Right kidney (tissue), 1 donor: ENCODE results near the gene DOCK2.
"Not testable (repeated sequence)": the region's sequence is repeated elsewhere in the genome, so short reads cannot be mapped to it uniquely, and the experiment has no call there.

Experiments
- DNase-seq: peaks from one replicate; pipeline ENCODE4 v3.0.0-alpha.2; 2016

DOCK2 gene

DNA sequence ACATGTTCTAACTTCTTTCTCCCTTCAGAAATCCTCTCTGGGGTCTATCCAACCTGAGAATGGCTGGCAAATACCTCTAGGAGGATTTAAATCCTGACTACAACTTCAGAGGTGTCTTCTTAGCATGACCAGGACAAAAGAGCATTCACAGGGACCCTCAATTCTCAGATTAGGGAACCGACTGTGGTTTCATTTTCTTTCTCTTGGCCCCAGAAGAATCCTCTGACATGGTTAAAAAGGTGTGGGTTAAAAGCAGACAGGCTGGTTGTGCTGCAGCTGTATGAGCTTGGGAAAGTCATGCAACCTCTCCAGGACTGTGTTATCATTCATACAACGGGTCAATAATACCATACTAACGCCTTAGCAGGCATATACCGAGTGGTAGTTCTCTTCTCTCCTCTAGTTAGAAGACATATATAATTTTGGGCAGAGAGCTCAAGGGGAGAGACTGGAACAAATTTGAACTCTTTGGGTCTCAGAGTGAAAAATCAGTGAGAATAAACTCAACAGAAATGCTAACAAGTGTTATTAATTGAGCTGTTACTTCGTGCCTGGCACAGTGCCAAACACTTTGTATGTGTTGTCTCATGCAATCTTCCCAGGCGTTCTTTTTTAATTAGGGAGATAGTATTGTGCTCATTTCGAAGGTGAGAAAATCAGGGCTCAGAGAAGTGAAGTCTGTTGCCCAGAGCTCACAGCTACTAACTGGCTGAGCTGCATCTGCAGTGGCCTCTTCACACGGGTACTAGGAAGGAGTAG lies 308.0 kb downstream of the DOCK2 start:
- DNase-seq, result peak; percentile 18

DNA sequence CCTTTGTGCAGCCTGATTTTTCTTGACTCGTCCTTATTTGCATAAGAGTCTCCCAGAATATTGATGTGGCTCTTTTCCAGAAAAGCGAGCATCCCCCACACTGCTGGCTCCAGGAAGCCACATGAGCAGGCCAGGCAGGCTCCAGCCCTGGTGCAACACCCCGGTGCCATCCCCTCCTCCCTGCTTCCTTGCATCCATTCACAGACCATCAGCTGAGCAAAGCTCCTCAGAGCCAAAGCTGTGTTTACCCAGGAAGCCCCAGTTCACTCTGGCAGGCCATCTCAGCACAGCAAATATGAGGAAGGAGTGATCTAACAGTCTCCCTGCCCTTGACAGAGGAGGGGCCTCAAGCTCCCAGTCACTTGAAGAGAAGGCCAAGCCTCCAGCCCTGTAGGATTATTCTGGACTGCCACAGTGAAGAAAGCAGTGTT lies 308.8 kb downstream of the DOCK2 start:
- DNase-seq, result peak; percentile 41

DNA sequence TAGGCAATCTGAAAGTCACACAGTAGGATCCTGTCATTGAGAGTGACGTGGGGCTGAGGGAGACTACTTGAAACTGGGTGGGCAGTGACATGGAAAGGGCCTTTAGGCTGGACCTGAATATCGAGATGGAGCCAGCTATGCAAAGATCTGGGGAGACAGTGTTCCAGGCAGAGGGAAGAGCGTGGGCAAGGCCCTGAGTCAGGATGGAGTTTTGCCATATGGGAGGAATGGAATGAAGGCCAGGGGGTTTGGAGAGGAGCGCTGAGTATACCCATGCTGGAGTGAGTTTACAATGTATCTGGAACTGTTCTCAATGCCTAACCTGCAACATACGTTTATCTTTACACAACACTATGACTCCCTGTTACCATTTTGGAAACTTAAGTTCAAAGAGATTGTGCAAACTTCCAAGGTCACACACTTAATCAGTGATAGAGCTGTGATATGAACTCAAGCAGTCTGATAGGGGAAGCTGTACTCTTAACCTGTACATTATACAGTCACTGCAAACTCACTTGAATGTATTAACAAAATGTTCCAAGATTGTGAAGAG lies 309.7 kb downstream of the DOCK2 start:
- no peak for DNase-seq

GRCh38 chr5:169950333-169950732 lies 313.3 kb downstream of the DOCK2 start:
- DNase-seq, result no peak

GRCh38 chr5:169953196-169953595 lies 316.1 kb downstream of the DOCK2 start:
- DNase-seq, result not testable (repeated sequence)

DNA sequence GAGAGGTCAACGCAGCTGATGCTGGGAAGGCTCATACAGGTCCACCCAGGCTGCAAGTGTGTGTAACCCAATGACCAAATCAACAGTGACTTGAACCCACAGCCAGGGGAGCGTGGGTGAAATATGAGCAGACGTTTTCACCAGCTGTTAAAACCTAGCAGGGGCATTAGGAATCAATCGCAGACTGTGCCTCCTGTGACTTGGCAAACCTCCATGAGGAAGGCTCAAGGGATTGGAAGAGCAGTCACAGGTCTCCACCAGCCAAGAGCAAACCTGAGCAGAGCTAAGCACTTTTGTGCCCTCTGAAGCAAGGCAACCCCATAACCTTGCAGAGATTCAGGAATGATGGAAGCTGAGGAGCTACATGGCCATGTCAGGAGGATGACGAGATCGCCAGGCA lies 317.7 kb downstream of the DOCK2 start:
- DNase-seq, result no peak

DNA sequence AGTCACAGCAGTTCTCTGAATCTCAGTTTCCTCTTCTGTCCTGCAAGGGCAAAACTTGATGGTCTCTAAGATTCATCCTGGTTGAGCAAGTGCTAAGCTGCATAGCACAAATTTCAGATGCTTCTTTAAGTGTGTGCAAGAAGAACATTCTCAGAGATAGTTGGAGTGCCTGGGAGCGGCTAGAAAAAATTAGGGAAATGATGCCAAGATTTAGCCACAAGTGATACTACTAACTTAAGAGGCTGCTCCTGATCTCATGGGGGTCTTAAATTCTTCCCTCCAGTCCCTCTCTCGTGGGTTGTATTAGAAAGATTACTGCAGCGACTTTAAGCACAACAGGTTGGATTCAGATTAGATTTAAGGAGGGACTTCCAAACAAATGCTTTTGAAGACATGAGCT lies 319.1 kb downstream of the DOCK2 start:
- no peak for DNase-seq

DNA sequence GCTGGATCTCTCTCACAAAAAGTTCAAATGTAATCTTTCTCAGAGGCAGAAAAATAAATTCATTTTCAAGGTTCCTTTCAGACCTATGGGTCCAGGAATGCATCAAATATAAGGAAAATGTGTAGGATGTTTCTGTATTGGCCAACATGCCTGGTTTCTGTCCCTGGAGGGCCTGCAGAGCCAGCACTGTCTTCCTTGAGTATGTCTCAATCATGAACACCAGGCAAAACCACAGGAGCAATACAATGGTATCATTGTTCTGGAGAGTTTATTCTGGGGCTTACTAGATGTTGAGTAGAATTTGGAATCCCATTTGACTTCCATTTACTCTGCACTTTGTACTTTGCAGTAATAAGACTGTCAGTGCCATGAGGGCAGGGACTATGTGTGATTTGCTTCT lies 319.7 kb downstream of the DOCK2 start:
- no peak for DNase-seq

- no peak for DNase-seq
Measured at GRCh38 chr5:169958278-169958677, 321.2 kb downstream of the DOCK2 start.

DNA sequence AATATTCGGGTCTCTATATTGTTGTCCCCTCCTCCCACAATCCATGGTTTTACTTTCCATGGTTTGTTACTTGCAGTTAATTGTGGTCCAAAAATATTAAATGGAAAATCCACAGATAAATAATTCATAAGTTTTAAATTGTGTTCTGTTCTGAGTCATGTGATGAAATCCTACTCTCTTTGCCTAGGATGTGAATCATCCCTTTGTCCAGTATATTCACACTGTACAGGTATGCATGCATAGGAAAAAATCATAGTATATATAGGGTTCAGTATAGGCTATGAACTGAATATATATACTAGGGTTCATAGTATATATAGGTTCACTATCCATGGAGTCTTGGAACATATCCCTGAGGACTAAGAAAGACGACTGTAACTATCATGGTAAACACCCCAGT lies 323.6 kb downstream of the DOCK2 start:
- no peak for DNase-seq

DNA sequence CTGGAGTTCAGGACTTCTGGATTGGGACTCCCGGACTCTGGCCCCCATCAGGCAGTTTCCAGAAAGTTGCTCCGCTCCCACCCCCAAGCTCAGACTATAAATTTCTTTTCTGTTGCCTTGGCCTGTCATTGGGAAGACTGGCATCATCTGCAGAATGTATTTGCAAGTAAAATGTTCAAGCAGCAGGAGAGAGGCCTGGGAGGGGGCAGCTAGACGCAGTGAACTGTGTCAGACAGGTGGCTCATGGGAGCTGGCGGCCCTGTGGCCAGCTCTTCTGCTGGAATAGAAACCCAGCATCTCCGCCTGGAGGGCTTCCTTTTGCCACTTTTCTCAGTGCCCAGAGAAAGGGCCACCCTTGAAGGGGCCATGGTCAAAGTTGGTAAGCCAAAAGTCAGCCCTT lies 327.2 kb downstream of the DOCK2 start:
- no peak for DNase-seq

DNA sequence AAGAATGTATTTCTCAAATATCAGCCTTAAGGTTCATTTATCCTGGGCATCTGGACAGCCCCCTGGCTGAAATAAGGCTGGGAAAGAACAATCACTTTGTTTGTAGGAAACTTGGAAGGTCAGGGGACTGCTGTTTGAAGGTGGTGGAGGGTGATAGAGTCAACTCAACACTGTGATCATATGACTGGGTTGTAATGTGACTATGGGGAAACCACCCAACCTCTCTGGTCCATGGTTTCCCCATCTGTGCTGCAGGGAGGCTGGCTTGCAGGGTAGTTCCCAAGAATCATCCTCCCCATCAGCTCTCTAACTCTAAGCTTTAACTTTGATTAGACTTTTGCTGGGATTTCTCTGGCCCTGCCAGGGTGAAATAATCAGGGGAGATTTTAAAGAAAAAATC lies 333.3 kb downstream of the DOCK2 start:
- DNase-seq, result no peak

- DNase-seq, result no peak
Measured at GRCh38 chr5:169970911-169971765, 334.1 kb downstream of the DOCK2 start.

DNA sequence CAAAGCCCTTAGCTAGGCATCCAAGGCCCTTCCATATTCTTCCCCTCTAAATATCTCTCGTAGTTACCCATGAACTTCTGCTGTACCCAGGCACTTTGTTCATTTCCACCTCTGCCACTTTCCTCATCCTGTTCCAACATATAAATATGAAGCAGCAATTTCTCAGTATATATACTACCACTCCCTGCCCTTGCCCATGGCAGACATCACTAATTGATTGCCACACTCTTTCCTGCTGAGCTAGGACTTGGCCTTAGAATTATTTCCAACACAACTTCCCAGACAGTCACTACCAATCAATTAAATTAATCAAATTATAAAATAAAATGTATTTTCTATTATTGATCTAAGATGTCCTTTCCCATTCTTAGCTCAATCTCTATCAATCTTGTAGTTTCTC lies 334.7 kb downstream of the DOCK2 start:
- DNase-seq, result no peak

DNA sequence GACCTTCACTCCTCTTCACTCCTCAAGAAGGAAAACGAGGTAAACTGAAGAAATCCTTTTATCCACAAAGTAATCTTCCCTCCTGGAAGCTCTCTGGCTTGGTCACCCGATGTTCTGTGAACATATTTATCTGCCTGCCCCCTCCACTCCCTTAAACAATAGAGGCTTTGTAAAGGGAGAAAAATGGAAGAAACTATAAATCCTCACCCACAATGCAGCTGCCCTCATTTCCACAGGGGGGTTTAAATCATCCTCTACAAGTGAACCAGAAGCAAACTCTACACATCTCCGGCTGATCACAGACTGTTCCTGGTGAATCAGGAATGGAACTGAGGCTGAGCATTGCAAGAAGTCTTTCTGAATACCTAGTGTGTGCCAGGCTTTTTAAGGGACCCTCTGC lies 336.0 kb downstream of the DOCK2 start:
- no peak for DNase-seq

GRCh38 chr5:169974121-169974770 lies 337.2 kb downstream of the DOCK2 start:
- DNase-seq, result no peak

- DNase-seq, result no peak
Measured at GRCh38 chr5:169978714-169979113, 341.6 kb downstream of the DOCK2 start.

DNA sequence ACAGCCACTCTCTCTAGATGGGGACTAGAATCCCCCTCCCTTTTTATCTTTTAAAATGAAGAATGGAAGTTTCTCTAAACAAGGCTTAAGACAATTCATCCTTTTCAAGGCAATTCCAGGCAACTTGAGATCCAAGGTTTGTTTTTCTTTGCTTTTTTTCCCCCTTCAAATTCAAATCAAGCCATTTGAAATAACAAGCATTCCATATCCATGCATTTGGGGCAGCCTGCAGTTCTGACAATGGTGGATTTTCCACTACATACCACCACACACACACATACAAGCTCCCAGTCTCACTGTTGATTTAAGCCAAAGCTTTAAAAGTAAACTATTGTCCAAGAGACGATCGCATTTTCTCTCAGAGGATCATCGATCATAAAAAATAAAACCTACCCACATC lies 342.8 kb downstream of the DOCK2 start:
- DNase-seq, result no peak

DNA sequence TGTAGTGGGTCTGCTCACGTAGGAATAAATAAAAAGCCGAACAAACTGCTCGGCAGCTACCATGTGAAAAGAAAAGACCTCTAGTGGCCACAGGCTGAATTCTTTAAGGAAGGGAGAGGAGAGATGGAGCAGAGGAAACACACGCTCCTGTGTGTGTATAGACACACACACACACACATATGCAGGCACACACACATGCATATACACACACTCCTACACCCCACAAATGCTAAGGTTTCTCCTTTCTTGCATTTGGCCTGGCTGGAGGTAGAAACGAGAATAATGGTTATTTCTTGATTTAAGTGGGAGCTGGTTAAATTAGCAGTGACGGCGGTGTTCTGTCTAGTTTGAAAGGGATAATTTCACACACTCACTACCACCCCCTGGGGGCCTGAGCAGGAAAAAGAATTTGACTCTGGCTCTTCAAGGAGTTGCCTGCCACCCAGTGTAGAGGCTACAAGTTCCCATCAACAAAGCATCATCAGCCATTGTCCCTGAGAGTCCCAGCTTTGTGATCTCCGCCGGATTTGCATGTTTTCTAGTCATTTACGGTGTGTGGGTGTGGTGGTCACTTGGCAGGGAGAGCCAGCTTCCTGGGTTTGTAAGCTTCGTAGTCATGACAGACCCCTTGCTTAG lies 343.5 kb downstream of the DOCK2 start, which contains the start of gene INSYN2B:
Gene INSYN2B, minus strand, starts transcription at position 78 of the 636 bp plus-strand sequence. CDS start 96,597 bp downstream, outside the sequence.
- peak; percentile 88 for DNase-seq

- DNase-seq, result no peak
Measured at GRCh38 chr5:169988206-169988605, 351.1 kb downstream of the DOCK2 start.

GRCh38 chr5:169988947-169989346 lies 351.9 kb downstream of the DOCK2 start:
- no peak for DNase-seq

DNA sequence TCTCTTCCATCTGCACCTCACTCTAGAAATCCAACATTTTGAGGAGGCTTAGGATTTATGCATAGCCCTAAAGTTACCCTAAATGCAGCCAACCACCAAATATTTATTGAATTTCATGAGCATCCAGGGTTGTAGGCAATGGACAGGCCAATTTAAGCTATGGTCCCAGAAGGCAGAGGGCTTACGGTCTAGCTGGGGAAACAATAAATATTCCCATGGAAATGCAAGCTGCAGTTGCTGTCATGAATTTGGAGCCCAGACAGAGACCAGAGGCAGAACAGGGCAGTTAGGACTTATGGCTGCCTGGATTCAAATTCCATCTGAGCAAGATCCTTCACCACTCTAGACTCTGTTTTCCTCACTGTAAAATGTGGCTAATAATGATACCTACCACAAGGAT lies 352.3 kb downstream of the DOCK2 start:
- no peak for DNase-seq
